Endothelial cell of umbilical vein (primary cell): ENCODE results near the gene DNAJC6.

Source experiments
- CTCF ChIP-seq, 2 donors: IDR thresholded peaks; 1 replicate in 1 of 2; 2 replicates in 1 of 2; pipeline ENCODE4 v1.5.1; 2011; ENCODE audit warnings: low read length in 2 of 2, mild to moderate bottlenecking in 2 of 2, moderate library complexity in 2 of 2, control low read depth in 1 of 2, inconsistent platforms in 1 of 2, low read depth in 1 of 2; ENCODE audit not compliant: insufficient read depth in 1 of 2; ENCODE audit errors: extremely low read depth in 1 of 2
- POLR2A ChIP-seq: IDR thresholded peaks from 2 replicates; pipeline ENCODE4 v1.6.1; 2012; ENCODE audit warnings: low read depth, mild to moderate bottlenecking, control low read depth, low read length

GRCh38 chr1:65334081-65334480 lies 24.7 kb downstream of the DNAJC6 start:
- no peak for TF ChIP-seq CTCF (IDR thresholded peaks at IDR 0.05; ENCODE audit: extremely low read depth in 1 of 2, insufficient read depth in 1 of 2, low read depth in 1 of 2, low read length in 2 of 2)
- no peak for TF ChIP-seq POLR2A
